HG03108 (cell line): ENCODE results near the gene PIAS4.

ENCODE experiments used
- ATAC-seq: cut with Tn5 transposase; IDR thresholded peaks from one replicate; pipeline ENCODE4 v1.9.1; 2021; ENCODE audit warnings: moderate library complexity; ENCODE audit not compliant: unreplicated experiment

The PIAS4 gene

GRCh38 chr19:4068047-4068966, 60.8 kb downstream of the PIAS4 start:
- no peak for ATAC-seq

GRCh38 chr19:4069331-4069959, 61.9 kb downstream of the PIAS4 start:
- no peak for ATAC-seq

GRCh38 chr19:4071610-4072009, 64.1 kb downstream of the PIAS4 start:
- no peak for ATAC-seq

- ATAC-seq = no peak
These were observed 67.8 kb downstream of the PIAS4 start for GRCh38 chr19:4075373-4075772.

- no peak for ATAC-seq
These were observed 69.5 kb downstream of the PIAS4 start for GRCh38 chr19:4077007-4077374.

- no peak for ATAC-seq
These were observed 70.5 kb downstream of the PIAS4 start for GRCh38 chr19:4077800-4078684.

- ATAC-seq = no peak
These were observed 72.9 kb downstream of the PIAS4 start for GRCh38 chr19:4080473-4080872.

GRCh38 chr19:4081441-4082129, 74.0 kb downstream of the PIAS4 start:
- no peak for ATAC-seq

- ATAC-seq = no peak
These were observed 74.6 kb downstream of the PIAS4 start for GRCh38 chr19:4082172-4082571.

- no peak for ATAC-seq
These were observed 76.4 kb downstream of the PIAS4 start for GRCh38 chr19:4083677-4084546.

GRCh38 chr19:4084547-4084877, 77.0 kb downstream of the PIAS4 start:
- ATAC-seq = no peak

GRCh38 chr19:4086411-4086867, 78.9 kb downstream of the PIAS4 start:
- no peak for ATAC-seq

GRCh38 chr19:4087787-4088679, 80.5 kb downstream of the PIAS4 start:
- no peak for ATAC-seq

- no peak for ATAC-seq
These were observed 81.4 kb downstream of the PIAS4 start for GRCh38 chr19:4088975-4089374.
